CD4-positive, alpha-beta T cell treated with Interleukin-1 beta for 1 hour (primary cell): ENCODE results near the gene IFITM10.
A peak's percentile ranks its signal among the peaks of the same experiment; 100 is the strongest.
"Not testable (repeated sequence)": the region's sequence is repeated elsewhere in the genome, so short reads cannot be mapped to it uniquely, and the experiment has no call there.

ENCODE experiments used
- DNase-seq, 2 donors: peaks; one replicate each; pipeline ENCODE4 v3.0.0-alpha.2; 2020 to 2022

IFITM10 gene

DNA sequence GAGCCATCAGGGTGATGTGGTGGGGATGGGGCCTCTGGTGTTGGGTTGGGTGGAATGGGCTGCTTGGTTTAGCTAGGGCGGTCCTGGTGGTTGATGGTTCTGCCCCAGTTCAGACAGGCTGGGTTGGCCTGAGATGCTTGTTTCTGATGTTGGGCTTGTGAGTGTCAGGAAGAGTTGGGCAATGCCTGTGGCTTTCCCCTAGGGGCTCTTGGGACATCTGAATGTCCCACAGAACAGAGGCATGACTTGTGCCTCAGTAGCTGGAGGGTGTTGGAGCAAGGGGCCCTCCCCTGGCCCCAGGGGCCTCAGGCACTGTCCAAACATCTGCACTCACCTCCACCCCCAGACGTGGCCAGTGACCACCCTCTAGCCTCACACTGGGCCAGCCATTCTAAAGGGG lies 27.3 kb upstream of the IFITM10 start:
- peak in 1 of 2 donors; percentile 39 for DNase-seq

DNA sequence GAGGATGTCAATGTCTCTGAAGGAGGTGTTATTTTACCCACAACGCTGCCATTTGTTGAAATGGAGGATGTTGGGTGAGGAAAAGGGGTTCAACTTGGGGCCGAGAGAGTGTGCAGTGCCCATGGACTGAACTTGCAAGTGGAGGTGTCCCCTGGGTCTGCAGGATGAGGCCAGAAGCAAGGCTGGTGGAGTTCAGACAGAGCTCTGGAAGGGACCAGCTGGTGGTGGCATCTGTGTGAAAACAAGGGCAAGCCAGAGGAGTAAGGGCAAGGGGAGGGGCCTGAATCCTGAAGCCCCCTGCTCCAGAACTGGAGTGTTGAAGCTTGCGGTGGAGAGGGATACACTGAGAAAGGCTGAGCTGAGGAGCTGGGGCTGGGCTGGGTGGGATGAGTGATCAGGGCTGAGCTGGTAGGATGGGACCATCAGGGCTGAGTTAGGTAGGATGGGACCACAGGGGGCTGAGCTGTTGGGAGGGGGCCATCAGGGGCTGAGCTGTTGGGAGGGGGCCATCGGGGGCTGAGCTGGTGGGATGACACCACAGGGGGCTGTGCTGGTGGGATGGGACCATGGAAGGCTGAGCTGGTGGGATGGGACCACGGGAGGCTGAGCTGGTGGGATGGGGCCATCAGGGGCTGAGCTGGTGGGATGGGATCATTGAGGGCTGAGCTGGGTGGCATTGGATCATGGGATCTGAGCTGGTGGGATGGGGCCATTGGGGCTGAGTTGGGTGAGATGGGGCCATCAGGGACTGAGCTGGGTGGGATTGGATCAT lies 26.7 kb upstream of the IFITM10 start:
- DNase-seq = no peak

DNA sequence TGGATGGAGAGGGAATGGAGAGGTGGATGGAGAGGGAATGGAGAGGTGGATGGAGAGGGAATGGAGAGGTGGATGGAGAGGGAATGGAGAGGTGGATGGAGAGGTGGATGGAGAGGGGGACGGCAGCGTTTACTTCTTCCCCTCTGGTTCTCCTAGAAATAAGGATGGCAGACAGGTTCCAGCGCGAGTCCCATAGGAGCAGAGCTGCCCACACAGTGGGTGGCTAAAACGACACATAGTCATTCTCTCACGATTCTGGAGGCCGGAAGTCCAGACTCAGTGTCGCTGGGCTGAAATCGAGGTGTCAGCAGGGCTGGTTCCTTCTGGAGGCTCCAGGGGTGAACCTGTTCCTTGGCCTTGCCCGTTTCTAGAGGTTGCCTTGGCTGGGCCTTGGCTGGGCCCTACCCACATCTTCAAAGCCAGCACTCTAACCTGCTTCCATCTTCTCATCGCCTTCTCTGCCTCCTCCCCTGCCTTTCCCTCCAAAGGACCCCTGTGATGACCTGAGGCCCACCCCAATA lies 26.0 kb upstream of the IFITM10 start:
- DNase-seq = no peak

DNA sequence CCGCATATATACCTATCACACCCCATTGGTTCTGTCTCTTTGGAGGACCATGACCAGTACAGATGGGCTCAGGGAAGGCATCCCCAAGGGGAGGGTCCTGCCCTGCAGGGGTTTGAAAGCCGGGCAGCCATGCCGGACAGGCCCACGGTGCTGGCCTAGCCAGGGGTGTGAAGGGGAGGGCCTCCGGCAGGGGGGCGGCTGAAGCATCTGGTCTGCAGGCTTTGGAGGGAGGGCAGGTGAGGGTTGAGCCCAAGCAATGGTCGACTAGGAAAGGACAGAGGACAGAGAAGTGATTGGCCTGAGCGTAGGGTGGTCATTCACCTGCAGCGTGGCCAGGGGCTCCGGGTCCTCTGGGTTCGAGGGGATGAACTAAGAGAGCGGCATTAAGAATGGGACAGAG lies 24.5 kb upstream of the IFITM10 start:
- DNase-seq = no peak

DNA sequence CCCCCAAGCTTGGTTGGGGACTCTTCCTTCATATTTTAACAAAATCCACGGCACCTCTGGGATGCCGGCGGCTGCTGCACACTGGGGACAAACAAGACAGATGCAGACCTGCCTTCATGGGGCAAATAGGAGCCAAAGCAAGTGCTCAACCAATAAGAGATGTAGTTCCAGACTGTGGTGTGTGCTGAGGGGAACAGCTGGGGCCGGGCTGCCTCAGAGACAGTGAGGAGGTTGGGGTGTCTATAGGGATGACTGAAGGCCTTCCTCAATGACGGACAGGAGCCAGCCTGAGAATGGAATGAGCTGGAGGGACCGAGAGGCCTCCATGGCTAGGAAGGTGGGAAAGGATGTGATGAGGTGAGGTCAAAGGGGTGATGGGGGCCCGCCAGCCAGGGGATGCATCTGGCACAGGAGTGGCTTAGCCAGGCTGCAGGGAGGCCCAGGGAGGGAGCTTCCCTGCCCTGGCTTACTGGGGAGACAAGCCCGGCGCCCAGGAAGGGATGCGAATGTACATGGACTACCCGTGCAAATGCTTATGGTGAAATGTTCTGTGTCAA lies 23.7 kb upstream of the IFITM10 start:
- DNase-seq = no peak

DNA sequence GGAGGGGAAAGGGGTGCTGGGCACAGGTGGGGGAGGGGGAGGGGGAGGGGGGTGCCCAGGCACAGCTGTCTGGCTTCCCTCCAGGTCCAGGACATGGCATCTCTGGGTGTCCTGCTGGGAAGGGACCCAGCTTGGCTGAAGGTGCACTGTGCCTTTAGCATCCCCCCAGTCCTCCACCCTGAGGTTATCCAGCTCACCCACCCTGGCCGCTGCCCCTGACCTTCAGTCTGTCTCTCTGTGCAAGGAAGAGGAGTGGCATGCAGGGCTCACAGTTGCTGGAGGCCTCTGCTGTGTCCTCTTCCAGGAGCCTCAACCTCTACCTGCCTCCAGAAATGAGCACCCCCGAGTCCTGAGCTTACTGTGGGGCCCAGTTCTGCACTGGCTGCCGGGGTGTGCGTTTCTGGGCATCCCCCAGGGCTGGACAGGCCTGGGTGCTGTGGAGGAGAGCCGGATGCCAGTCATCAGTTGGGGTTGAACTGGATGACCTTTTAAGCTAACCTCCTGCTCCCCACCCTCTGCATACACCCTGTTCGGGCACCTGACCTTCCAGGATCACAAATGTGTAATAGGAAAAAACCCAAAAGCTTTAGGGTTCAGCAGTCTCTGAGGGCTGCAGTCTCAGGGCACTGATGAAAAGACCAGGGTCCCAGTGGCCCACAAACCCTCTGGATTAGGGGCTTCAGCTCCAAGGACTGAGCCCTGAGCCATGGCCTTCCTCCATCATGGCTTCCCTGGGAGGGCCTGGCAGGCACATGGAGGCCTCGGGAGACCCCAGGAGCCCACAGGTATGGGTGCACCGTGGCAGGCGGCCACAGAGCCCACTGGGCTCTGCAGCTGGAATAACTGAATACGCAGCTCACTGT lies 23.0 kb upstream of the IFITM10 start:
- no peak for DNase-seq

DNA sequence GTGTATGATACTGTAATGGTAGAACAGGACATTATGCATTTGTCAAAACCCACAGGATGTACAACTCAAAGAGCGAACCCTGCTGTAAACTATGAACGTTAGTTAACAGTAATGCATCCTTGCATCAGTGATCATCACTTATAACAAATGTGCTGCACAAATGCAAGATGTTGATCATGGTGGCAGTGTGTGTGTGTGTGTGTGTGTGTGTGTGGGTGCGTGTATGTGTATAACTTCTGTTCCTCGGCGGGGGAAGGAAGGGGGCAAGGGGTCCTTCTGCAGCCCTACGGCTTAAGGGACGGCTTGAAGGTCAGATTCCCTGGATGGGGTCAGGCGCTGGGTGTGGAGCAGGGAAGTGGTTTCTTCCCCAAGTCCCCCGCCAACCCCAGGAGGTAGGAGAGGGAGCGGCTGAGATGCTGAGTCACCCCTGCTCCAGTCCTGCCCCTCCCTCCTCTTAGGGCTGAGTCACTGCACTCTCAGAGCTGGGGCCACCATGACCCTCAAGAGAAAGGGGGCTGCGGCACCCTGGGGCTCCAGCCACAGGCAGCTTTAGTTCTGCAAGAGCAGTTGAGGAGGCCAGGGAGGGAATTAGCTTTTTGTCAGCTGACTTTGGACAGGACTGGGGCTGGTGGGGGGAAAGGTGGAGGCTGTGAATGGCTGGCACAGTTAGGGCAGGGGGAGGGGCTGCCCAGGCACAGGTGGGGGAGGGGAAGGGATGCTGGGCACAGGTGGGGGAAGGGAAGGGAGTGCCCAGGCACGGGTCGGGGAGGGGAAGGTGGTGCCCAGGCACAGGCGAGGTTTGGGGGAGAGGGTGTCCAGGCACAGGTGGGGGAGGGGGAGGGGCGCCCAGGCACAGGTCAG lies 22.1 kb upstream of the IFITM10 start:
- DNase-seq = peak; percentile 37 to 61

DNA sequence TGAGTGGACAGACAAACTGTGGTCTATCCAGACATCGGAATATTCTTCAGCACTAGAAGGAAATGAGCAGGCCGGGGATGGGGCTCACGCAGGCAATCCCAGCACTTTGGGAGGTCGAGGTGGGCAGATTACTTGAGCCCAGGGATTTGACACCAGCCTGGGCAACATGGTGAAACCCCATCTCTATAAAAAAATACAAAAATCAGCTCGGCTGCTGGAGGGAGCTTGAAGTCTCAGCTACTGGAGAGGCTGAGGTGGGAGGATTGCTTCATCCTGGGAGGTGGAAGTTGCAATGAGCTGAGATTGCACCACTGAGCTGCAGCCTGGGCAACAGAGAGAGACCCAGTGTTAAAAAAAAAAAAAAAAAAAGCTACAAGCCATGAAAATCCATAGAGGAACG lies 21.3 kb upstream of the IFITM10 start:
- DNase-seq = peak in 1 of 2 donors; percentile 55

DNA sequence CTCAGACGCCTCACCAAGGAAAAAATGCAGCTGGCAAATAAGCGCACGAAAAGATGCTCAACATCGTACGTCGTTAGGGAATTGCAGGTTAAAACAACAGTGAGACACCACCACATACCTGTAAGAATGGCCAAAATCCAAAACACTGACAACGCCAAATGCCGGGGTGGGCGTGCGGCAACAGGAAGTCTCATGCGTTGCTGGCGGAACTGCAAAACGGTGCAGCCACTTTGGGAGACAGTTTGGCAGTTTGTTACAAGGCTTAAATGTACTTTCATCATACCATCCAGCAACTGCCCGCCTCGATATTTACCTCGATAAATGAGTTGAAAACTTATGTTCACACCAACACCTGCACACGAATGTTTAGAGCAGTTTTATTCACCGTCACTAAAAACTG lies 20.9 kb upstream of the IFITM10 start:
- no peak for DNase-seq

DNA sequence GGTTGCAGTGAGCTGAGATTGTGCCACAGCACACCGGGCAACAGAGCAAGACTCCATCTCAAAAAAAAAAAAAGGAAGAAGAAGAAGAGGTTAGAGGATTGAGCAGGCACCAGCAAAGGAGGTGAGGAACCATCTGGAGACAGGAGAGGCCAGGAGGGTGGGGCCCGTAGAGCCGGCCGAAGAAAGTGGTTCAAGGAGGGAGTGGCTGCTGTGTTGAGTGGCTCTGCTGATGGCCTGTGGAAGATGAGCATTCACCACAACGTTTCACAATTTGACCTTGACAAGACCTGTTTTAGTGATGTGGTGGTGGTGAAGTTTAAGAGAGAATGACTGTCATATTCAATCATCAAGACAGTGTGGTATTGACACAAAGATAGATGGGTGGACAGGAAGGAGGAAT lies 20.1 kb upstream of the IFITM10 start:
- peak in 1 of 2 donors; percentile 48 for DNase-seq

DNA sequence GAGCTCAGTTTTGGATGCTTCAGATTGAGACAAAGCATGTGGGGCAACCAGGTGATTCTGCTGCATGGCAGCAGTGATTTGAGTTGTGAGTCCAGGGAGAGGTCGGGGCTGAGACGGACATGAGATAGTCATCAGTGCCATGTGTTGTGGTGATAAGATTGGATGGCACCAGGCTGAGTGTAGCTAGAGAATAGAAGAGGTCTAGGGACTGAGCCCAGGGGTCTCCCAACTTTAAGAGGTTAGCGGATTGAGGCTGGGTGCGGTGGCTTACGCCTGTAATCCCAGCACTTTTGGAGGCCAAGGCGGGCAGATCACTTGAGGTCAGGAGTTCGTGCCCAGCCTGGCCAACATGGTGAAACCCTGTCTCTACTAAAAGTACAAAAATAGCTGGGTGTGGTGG lies 19.7 kb upstream of the IFITM10 start:
- DNase-seq = no peak

DNA sequence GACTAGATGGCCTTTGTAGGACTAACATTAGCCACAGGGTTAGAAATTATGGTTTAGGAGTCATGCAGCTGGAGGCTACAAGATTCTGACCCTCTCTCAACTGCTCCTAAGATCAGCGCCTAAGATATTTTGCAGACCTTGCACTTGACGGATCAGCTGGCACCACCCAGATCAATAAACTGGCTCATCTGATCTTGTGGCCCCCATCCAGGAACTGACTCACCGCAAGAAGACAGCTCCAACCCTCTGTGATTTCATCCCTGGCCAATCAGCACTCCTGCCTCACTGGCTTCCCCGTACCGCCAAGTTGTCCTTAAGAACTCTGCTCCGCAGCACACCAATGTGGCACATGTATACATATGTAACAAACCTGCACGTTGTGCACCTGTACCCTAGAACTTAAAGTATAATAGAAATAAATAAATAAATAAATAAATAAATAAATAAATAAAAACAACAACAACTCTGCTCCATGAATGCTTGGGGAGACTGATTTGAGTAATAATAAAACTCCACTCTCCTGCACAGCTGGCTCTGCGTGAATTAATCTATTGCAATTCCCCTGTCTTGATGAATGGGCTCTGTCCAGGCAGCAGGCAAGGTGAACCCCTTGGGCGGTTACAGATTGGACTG lies 19.0 kb upstream of the IFITM10 start:
- not testable (repeated sequence) for DNase-seq

DNA sequence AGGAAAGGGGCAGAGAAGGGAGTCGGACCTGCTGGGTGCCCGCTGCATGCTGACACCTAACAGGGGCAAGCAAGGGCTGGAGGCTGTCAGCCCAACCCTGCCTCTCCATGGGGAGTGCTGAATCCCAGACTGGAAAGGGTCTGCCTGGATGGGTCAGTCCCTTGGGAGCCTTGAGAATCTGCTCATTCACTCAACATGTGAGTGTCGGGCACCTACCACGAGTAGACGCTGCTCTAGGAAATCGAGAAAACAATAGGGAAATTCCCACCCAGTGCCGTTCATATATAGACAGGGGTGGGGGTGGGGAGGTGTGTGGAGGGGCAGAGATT lies 17.7 kb upstream of the IFITM10 start:
- no peak for DNase-seq

DNA sequence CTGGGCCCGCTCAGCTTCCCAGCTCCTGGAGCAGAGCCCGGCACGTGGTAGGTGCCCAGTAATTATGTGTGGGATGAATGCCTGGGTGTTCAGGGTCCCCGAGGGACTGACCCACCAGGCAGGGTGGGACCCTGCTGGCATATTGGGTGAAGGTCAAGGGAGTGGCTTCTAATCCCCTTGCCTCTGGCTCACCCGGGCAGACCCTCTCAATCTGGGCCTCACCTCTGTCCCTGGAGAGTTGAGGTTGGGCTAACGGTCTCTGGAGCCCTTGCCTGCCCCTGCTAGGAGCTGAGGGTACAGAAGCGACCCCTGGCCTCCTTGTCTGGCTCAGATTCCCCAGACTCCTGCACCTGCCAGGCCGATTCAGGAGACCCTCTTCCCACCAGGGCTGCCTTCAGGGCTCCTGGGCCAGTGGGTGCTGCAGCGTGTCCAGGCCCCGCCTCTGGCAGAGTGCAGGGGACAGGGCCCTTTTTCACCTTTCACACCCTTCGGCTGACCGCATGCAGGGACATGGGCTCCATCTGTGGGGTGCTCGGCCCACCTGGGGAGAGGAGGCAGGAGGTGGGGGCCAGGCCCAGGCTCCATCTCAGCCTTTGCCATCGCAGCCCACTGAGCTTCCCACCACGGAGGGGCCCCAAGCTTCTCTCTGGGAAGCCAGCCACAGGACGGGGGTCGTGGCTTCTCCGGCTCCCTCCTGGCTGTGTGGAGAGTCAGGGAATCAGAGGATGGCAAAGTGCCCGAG lies 17.2 kb upstream of the IFITM10 start:
- no peak for DNase-seq

DNA sequence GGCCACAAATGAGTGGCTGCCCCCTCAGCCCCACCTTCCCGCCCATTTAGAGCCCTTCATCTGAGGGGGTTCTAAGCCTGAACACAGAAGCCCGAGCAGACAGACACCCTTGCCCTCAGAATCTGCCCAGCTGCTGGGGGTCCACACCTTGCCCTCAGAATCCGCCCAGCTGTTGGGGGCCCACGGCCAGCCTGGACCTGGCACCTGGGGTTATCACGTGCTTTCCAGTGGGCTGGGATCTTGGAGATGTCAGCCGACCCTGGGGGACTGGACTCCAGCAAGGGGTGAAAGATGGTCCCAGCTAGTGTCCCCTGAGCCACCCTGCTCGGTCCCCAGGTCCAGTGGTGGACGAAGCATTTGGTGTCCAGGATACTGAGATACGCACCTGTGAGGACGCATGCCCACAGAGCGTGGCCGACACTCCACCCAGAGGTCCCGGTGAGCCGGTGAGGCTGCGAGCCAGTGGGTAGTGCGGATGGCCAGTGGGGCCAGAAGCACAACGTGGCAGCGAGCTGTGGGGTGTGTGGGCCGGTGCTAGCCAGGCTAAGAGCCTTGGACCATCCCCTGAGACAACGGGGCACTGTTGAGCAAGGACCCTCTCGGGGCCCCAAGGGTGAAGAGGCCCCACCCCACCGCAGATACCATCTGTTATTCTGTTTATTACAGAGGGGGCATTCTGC lies 16.5 kb upstream of the IFITM10 start:
- DNase-seq = no peak

DNA sequence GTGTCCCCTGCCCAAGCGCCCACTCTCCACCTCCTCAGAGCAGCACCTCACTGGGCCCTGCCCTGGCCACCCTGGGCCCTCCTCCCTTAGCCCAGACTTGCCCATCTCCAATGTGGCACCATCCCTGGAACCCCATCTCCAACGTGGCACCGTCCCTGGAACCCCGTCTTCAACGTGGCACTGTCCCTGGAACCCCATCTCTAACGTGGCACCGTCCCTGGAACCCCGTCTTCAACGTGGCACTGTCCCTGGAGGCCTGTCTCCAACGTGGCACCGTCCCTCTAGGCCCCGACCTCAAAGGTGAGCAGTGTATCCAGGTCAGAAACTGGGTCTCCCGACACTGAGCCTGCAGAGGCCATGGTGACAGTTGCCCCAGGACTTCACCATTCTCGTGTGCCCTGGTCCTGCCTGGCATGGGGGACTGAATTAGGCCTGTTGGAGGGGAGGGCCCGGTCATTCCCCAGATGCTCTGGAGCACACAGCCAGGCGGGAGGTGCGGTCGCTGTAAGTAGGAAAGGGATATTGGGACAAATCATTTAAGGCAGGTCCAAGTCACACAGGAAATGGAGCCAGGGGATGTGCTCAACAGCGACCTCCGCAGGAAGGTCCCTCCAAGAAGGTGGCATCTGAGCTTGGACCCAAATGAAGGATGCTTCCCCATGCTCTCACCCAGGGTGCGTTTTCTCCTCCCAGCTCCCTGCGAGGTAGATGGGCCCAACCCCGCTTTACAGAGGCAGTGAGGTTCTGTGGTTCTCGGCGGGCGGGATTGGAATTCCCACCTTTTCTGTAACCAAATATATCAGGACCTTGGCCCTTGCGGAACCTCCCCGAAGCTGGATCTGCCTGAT lies 15.7 kb upstream of the IFITM10 start:
- DNase-seq = no peak

DNA sequence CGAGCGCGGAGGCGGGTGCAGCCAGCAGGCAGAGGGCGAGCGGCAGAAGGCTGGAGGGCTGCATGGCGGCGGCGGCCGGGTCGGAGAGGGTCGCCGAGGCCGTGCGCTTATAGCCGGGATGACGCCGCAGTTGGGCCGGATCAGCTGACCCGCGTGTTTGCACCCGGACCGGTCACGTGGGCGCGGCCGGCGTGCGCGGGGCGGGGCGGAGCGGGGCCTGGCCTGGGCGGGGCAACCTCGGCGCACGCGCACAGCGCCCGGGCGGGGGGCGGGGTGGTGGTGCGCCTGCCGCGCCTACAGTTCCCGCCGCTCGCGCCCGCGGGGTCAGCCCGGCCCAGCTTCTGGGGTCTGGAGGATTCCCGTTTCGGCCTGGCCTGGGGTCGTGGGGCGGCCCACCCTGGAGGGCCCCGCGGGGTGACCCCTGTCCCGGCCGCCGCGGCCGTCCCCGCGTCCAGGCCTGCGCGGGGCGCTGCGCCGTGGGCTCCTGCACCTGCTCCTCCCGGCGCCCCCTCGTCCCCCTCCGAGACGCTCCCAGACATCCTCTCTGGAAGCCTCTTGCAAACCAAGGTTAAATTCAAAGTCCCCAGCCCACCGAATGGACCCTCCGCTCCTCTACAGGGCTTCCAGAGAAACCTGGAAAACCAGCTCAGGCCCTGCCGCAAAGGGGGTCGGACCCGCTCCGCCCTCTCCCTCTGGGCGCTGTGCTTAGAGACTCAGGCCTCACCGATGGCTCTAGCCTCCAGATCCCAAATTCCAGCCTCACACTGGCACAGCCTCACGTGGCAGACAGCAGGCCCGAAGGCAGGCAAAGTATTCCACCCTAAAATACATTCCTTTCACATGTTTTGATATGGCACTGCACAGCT lies 13.6 kb upstream of the IFITM10 start, which contains the start of gene CTSD:
Gene CTSD, minus strand, starts transcription at position 132 of the 866 bp plus-strand sequence. Its CDS starts 68 bp downstream, at position 64.
- DNase-seq = peak; percentile 86 to 87

DNA sequence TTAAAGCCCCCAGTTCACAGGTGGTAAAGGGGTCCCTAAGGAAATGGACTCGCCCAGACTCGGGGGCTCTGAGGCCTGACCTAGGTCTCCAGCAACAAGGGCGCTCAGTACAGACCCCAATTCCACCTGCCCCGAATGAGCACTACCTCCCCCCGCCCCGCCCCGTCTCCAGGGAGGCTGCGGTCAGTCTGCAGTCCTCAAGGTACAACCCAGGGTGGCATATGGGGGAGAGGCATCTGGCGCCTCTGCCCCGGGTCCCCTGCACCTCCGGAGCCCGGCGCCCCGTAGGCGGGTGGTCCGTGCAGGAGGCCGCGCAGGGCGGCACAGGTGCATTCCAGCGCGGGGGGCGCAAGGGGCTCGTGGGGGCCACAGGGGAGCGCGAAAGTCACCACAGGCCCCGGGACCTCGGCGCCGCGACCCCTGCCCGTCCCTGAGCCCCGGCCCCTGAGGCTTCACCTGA lies 13.0 kb upstream of the IFITM10 start:
- DNase-seq = no peak
